Mesodermal cell (in vitro differentiated cells): ENCODE measurements around the gene MATCAP1.

Experiments
- H3K27ac ChIP-seq: 2 replicates; pipeline ENCODE4 v1.7.0; 2013; ENCODE audit warnings: mild to moderate bottlenecking, low read depth, low read length, moderate library complexity; ENCODE audit not compliant: severe bottlenecking
- H3K36me3 ChIP-seq: 2 replicates; pipeline ENCODE4 v1.7.1; 2013; ENCODE audit warnings: mild to moderate bottlenecking, low read length, moderate library complexity; ENCODE audit not compliant: control insufficient read depth, insufficient read depth
- H3K4me1 ChIP-seq: one replicate; pipeline ENCODE4 v1.7.1; 2013; ENCODE audit warnings: mild to moderate bottlenecking, low read length; ENCODE audit not compliant: insufficient read depth, control insufficient read depth, poor library complexity, severe bottlenecking
- H3K4me3 ChIP-seq: 2 replicates; pipeline ENCODE4 v1.7.0; 2013; ENCODE audit warnings: low read length, control low read depth, mild to moderate bottlenecking; ENCODE audit not compliant: insufficient read depth, poor library complexity, severe bottlenecking; ENCODE audit errors: extremely low read depth
- H3K9me3 ChIP-seq: 2 replicates; pipeline ENCODE4 v1.7.1; 2013; ENCODE audit warnings: mild to moderate bottlenecking, low read length, moderate library complexity; ENCODE audit not compliant: control insufficient read depth
- WGBS, 2 experiments: methylation state at CpG; one replicate each; pipeline ENCODE4 v1.1.5; 2013; ENCODE audit warnings: missing lambda C conversion rate in 2 of 2; ENCODE audit not compliant: insufficient coverage in 2 of 2; 5-methylcytosine and 5-hydroxymethylcytosine counted together

The MATCAP1 gene

DNA sequence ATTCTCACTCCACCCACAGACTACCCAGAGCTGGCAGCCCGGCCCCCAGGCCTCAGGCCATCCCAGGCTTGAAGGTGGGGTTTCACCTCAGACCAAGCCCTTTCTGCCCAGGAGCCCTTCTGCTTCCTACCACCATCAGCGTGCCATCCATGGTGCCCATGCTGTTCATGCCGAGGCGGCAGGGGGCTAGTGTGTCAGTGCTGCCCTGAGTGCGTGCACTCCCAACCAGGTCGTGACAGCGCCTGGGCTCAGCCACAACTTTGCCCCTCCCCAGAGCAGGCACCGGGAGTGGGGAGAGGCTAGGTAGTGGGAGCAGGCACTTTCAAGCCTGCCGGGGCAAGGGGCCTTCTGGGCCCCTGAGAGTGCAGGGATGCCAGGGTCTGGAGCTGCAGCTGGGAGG, 41.4 kb downstream of the MATCAP1 start:
- Histone ChIP-seq H3K9me3 (no peaks in the 10 kb centered on the region), H3K4me1 (no peaks in the 10 kb centered on the region), H3K4me3 (no peak overlapping the region), H3K27ac (no peak overlapping the region), H3K36me3 (peaks cover 94% of the 10 kb centered on the region)
- 92 to 100% methylated on average over 2 to 5 of the region's 9 CpGs for WGBS, 2 experiments

- H3K36me3 ChIP-seq = peaks cover 94% of the 10 kb centered on the region
- H3K4me3 ChIP-seq = no peak overlapping the region
- no peaks in the 10 kb centered on the region for H3K4me1 ChIP-seq
- WGBS, 2 experiments = 94 to 96% methylated on average over 13 of the region's 13 CpGs
- no peaks in the 10 kb centered on the region for H3K9me3 ChIP-seq
- H3K27ac ChIP-seq = no peak overlapping the region
Observed at GRCh38 chr16:67141391-67141790, 42.4 kb downstream of the MATCAP1 start.

DNA sequence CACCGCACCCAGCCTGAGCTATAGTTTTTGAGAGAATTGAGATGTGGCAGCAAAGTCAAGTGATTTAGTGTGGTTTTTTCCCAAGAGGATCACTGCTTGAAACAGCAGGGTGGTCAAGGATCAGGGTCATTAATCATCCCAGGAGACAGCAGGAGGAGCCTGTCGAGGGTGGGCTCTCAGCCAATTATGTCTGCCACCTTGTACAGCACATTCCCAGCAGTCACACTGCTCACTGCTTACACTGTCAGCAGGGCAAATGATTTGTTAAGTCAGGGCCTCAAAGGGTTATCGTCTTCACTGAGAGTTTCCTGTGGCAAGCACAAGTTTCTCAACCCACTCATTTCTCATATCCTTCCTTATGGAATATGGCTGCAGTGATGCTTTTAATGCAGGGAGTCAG, 46.2 kb downstream of the MATCAP1 start:
- no peak overlapping the region for H3K27ac ChIP-seq
- H3K9me3 ChIP-seq = no peaks in the 10 kb centered on the region
- WGBS, 2 experiments = 82 to 94% methylated on average over 2 to 3 of the region's 3 CpGs
- H3K36me3 ChIP-seq = peaks cover 93% of the 10 kb centered on the region
- H3K4me1 ChIP-seq = no peaks in the 10 kb centered on the region
- no peak overlapping the region for H3K4me3 ChIP-seq

GRCh38 chr16:67129422-67129821, 54.3 kb downstream of the MATCAP1 start:
- no peak overlapping the region for H3K27ac ChIP-seq
- H3K4me1 ChIP-seq = no peaks in the 10 kb centered on the region
- H3K4me3 ChIP-seq = no peak overlapping the region
- 97 to 100% methylated on average over 2 to 3 of the region's 3 CpGs for WGBS, 2 experiments
- H3K9me3 ChIP-seq = no peaks in the 10 kb centered on the region
- peaks cover 83% of the 10 kb centered on the region for H3K36me3 ChIP-seq

DNA sequence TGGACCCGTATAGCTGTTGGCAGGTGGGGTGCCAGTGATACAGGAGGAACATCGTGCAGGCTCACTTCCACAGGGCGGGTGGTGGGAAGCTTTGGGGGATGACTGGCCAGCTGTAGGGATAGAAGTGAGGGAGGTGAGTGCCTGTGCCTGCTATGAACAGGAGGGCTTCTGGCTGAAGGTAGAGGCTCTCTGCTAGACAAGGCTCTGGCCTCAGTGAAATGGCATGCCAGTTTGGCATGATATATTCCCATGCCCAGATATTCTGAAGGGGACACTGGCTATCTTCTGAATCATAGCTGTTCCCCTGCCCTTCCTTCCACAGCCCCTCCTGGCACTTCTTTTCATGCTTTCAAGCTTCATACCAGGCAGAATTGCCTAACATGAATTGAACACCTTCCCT, 54.9 kb downstream of the MATCAP1 start:
- H3K27ac ChIP-seq = no peak overlapping the region
- peaks cover 82% of the 10 kb centered on the region for H3K36me3 ChIP-seq
- H3K9me3 ChIP-seq = no peaks in the 10 kb centered on the region
- H3K4me3 ChIP-seq = no peak overlapping the region
- H3K4me1 ChIP-seq = no peaks in the 10 kb centered on the region
- WGBS, 2 experiments = 97 to 100% methylated on average over 3 of the region's 3 CpGs

GRCh38 chr16:67128417-67128816, 55.3 kb downstream of the MATCAP1 start:
- Histone ChIP-seq H3K4me1 (no peaks in the 10 kb centered on the region), H3K36me3 (peaks cover 83% of the 10 kb centered on the region), H3K27ac (no peak overlapping the region), H3K9me3 (no peaks in the 10 kb centered on the region), H3K4me3 (no peak overlapping the region)
